SK-MEL-5 (cell line): ENCODE results near the gene IL1F10. TPM values are rescaled to one million over a fixed set of nuclear protein-coding genes. Genes with fewer than 3 reads are reported as not detected.
"Not testable (repeated sequence)": the region's sequence is repeated elsewhere in the genome, so short reads cannot be mapped to it uniquely, and the experiment has no call there.

ENCODE experiments used
- DNase-seq: peaks from one replicate; pipeline ENCODE4 v3.0.0-alpha.2; 2016; ENCODE audit warnings: low read depth, low spot score
- in situ Hi-C: cut with HindIII; loops from 2 replicates; pipeline ENCODE4 v1.10.0; 2016; ENCODE audit warnings: low sequenced_read_pairs, high pct_unique_total_duplicates, low pct_unique_long_range_greater_than_20kb
- total RNA-seq: library from RNA; depleted of rRNA; stranded (reverse); fragments of >200 nt; shearing (Covaris generic); gene quantifications from 2 replicates; pipeline ENCODE4 v1.2.3, GENCODE V29; 2014

The IL1F10 gene
- total RNA-seq, 1 experiment from 2014 or later = not detected

GRCh38 chr2:113096842-113097618 lies 29.3 kb downstream of the IL1F10 start:
- in situ Hi-C loops, DNase-seq: not testable (repeated sequence)

- DNase-seq = no peak
- in situ Hi-C loops = no loop called here
Measured at GRCh38 chr2:113098041-113098440, 30.3 kb downstream of the IL1F10 start.

DNA sequence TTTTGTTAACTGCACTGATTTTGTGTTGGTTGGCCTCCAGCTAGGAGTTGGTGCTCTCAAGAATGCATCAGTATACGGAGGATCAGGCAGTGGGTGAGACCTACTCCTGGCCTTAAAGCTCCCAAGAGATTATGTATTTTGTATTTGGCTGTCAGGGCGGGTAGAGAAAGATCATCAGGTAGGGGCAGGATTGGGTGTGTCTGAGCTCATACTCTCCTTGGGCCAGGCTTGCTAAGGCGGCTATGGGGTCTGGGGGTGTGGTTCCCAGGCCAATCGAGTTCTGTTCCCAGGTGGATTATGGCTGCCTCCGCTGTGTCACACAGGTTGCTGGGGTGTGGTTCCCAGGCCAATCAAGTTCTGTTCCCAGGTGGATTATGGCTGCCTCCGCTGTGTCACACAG lies 30.8 kb downstream of the IL1F10 start:
- no peak for DNase-seq
- in situ Hi-C loops = no loop called here

DNA sequence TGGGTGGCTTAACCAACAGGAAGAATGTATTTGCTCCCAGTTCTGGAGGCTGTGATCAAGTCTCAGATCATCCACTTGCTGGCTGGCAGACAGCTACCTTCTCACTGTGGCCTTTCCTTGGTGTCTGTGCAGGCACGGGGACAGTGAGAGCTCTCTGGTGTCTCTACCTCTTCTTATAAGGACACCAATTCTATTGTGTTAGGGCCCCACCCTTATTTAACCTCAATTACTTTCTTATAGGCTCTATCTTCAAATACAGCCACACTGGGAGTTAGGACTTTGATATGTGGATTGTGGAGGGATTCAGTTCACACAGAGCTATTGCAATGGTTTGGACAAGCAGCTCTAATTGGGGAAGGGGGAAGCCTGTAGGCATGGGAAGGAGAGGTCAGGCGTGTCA lies 34.4 kb downstream of the IL1F10 start:
- in situ Hi-C loops = no loop called here
- no peak for DNase-seq

- in situ Hi-C loops = no loop called here
- no peak for DNase-seq
Measured at GRCh38 chr2:113103277-113103676, 35.5 kb downstream of the IL1F10 start.

DNA sequence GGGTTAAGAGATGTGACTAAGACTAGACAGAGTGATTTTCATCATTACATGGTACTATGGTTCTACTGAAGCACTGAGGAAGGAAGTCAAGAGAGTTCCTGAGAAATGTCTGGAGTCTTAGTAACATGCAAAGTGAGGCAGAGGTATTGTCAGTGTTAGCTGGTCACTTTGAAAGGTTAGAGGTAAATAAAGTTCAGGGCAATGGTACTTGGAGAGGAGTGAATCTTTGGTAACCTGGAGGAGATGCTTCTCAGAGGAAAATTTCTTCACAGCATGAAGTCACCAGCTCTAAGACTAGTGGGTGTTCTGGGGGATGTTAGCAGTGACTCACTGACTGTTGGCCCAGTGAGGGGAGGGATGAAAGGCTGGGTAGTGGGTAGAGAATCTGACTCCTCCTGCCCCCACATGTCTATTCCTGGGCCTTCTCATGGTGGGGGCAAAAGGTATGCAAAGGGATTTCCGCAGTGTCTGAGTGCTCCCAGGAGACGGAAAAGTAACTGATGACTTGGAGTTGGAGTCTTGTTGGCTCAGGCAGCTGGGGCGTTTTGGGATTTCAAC lies 36.4 kb downstream of the IL1F10 start:
- in situ Hi-C loops = no loop called here
- DNase-seq = no peak

DNA sequence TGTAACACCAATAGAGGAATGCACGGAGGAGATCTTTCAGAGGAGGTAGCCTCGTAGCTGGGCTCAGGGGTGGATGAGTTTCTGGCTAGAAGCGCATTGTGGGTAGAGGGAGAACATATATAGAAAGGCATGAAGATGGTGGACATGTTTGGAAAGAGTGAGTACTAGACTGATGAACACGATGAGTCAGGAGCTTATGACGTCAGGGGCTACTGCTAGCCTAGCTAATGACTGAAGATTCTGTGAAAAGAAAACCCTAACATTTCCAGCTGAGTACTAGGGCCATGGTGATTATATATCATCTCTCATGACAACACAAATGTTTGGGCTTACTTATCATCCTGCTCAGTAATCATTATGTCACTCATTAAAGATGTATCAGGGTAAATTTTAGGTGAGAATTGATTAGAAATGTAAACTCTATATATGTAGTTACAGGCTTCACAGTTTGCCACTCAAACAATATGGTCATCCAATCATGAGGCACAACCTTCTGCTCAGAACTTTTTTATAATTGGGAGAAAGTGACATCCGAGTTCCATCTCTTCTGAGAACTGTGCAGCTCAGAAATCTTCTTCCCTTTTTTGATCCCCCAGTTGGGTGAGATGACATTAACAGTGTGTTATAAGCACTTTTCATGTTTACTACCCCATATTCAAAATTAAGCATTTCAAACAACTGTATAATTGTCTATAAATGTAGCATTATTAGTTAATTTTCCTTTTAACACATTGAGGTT lies 37.4 kb downstream of the IL1F10 start:
- in situ Hi-C loops = no loop called here
- no peak for DNase-seq

DNA sequence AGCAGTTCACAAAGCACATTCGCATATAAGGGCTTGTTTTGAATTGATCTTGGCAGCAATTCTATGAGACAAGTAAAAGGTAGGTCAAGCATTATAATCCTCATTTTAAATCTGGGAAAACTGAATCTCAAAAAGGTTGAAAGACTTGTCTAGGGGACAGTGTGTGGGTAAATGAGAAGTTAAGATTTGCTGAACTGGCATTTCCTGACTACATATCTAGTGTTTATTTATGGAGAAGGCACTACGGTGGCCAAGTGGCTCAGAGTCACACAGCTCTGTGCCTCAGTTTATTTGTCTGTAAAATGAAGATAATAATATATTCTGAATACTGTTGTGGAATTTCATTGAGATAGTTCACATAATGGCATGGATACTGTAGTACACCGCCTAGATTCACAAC lies 43.4 kb downstream of the IL1F10 start:
- in situ Hi-C loops = no loop called here

GRCh38 chr2:113111823-113112287 lies 44.1 kb downstream of the IL1F10 start:
- in situ Hi-C loops = no loop called here
- DNase-seq = no peak

More for the DNA sequence above, 43.4 kb downstream of the IL1F10 start:
- no peak for DNase-seq

DNA sequence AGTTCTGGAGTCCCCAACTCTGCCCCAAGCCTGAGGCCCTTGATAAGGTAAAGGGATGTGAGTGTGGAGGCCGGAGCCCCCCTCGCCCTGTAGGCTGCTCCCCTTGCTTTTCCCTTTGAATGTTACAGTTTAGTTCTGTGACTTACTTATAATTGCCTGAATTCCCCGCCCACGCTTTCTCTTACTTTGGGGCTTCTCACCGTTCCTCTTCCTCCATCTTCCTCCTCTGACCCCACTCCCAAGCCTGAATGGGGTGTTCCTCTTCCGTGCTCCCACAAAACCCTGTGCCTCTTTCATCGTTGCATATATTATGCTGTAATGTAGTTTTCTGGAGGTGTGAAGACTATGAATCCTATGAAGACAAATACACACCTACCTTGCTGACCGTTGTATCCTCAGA lies 44.7 kb downstream of the IL1F10 start:
- in situ Hi-C loops = no loop called here
- DNase-seq = no peak

DNA sequence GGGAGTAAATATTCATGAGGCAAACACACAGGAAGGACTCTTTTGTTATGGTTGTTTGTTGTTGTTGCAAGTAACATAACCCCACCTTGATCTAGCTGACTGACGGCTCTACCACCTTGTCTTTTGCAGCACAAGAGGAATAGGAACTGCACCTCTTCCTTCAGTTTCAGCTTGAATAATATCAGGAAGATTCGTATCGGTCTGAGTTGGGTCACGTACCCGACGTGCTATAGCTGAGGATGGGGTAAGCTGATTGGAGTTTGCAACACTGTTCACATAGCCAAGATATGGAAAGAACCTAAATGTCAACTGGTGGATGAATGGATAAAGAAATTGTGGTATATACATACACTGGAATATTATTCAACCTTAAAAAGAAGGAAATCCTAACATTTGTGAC lies 45.1 kb downstream of the IL1F10 start:
- in situ Hi-C loops = no loop called here
- DNase-seq = no peak

DNA sequence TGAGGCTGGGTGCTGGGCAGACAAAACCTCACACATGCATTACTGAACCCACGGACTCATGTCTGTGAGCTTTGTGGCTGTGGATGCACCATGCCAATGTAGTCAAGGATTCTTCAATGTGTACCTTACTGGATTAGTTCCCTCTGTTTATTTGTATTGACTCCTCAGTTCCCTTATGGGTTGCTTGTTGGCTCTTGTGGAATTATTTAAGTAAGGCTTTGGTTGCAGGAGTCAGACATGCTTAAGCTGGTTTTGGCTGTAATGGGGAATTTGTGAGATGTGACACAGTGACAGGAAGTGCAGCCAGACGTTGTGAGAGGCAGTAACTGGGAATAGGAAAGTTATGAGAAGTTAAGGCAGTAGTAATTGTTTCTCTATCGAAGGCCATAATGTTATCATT lies 46.0 kb downstream of the IL1F10 start:
- in situ Hi-C loops = no loop called here
- no peak for DNase-seq

GRCh38 chr2:113114224-113114945 lies 46.6 kb downstream of the IL1F10 start:
- in situ Hi-C loops = no loop called here
- DNase-seq = no peak

DNA sequence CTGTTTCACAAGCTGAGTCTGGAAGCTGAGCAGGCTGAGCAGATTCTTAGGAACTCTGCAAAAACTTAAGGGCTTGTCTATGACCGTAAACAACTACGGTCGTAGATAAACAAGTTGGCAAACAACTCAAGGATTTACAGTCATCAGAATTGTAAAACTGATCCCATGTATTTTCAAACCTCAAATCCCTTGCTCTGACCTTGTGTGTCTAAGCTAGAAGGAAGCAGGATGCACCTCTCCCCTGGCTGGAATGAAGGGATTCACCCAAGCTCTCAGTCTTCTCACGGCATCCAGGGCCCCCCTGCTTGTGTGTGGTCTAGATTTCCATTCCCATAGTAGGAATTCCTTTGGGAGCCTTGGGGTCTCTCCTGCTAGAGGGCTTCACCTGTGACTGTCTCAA lies 47.2 kb downstream of the IL1F10 start:
- in situ Hi-C loops = no loop called here
- DNase-seq = no peak

- no peak for DNase-seq
- in situ Hi-C loops = no loop called here
Measured at GRCh38 chr2:113116100-113116958, 48.6 kb downstream of the IL1F10 start.

DNA sequence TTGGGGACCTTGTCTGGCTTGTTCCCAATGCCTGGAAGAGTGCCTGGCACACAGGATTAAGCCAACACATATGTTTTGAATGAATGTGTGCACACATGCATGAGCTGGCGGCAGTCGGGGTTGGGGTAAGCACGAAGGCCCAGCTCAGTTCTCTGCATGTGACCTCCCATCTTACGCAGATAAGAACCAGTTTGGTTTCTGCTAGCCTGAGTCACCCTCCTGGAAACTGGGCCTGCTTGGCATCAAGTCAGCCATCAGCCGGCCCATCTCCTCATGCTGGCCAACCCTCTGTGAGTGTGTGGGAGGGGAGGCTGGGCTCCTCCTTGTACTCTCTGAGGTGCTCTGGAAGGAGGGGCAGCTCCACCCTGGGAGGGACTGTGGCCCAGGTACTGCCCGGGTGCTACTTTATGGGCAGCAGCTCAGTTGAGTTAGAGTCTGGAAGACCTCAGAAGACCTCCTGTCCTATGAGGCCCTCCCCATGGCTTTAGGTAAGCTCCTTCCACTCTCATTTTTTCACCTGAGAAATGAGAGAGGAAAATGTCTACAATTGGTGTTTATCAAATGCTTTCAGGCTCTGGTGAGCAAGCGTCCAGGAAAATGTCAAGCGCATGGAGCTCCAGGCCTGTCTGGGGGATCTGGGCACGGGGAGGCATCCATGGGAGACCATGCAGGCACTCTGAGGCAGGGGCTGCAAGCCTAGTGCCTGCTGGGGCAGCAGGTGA lies 49.9 kb downstream of the IL1F10 start:
- in situ Hi-C loops = no loop called here
- DNase-seq = no peak

DNA sequence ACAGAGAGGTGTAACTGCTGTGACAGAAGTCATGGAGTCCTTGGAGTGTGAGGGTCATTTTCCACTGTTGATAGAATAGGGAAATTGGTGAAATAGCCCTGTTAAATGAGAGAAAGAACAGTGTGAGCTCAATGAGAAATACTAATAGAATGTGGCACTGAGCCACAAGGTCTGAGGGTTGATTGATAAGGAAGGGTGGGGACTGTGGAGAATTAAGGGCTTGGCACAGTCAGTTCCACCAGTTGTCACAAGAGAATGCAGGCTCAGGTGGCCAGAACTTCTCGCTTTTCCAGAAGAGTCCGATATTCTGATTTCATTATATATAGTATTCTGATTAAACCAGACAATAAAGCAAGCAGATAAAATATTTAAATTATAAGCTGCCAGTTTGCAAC lies 50.5 kb downstream of the IL1F10 start:
- DNase-seq = no peak
- in situ Hi-C loops = no loop called here
